Endothelial cell of hepatic sinusoid (primary cell): ENCODE measurements around the gene TRAPPC6A.

ENCODE experiments used
- in situ Hi-C: cut with HindIII; loops from 2 replicates; pipeline ENCODE4 v1.10.0; 2017; ENCODE audit warnings: low sequenced_read_pairs

TRAPPC6A gene

DNA sequence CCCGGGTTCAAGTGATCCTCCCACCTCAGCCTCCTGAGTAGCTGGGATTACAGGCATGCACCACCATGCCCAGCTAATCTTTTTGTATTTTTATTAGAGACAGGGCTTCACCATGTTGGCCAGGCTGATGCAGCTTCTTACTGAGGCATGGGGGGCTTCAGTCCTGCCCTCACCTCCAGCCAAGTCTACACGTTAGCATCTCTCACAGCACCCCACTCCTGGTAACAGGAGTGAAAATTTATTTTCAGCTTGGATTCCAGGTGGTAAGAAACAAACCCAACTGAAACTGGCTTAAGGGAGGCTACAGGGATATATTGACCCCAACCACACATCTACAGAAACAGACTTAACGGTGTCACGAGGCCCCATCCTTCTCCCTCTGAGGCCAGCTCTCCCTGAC is 27.9 kb downstream of the TRAPPC6A start:
- in situ Hi-C loops = no loop called here

DNA sequence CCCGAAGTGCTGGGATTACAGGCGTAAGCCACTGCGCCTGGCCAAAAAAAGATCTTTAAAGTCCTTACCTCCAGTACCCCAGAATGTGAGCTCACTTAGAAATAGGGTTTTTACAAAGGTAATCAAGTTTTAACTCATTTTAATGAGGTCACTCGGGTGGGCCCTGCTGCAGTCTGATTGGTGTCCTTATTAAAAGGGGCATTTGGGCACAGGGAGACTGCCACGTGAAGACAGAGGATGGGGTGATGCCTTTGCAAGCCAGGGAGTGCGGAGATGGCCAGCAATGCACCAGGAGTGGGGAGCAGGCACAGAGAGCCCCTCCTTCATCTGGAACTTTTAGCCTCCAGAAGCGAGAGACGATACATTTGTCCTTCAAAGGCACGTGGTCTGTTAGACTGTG is 28.9 kb downstream of the TRAPPC6A start:
- in situ Hi-C loops = loop anchor here (25.0 kb wide), 1 partner anchor 112 kb away; the partner anchor contains the start of gene CLASRP

DNA sequence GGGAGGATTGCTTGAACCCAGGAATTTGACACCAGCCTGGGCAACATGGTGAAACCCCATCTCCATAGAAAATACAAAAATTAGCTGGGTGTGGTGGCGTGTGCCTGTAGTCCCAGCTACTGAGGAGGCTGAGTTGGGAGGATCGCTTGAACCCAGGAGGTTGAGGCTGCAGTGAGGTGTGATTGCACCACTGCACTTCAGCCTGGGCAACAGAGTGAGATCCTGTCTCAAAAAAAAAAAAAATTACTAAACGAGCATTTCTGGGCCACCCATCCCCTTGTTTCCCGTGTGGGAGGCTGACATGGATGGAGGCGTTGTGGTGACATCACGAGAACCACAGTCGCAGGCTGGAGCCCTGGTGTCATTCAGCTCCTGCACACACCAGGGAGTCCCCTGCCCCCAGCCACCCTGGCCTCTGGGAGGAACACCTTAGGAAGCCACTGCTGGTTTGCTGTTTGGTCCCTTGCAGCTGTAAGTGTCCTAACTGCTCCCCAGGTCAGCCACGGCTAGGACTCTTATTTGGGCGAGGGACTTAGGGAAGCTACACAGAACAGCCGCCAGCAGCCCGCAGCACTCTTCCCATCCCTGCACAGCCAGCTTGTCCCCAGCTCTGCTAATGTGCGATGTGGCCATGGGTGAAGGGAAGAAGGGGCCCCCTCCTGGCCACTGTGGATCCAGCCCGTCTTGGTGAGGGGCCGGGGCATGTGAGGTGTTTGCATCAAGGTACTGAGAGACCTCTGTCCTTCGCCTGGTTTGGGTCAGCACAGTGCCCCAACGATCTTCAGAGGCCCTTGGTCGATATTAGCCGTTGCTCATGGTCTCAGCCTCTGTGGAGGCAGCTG is 30.0 kb downstream of the TRAPPC6A start:
- in situ Hi-C loops = loop anchor here (25.0 kb wide), 1 partner anchor 111 kb away; the partner anchor contains the start of gene CLASRP

DNA sequence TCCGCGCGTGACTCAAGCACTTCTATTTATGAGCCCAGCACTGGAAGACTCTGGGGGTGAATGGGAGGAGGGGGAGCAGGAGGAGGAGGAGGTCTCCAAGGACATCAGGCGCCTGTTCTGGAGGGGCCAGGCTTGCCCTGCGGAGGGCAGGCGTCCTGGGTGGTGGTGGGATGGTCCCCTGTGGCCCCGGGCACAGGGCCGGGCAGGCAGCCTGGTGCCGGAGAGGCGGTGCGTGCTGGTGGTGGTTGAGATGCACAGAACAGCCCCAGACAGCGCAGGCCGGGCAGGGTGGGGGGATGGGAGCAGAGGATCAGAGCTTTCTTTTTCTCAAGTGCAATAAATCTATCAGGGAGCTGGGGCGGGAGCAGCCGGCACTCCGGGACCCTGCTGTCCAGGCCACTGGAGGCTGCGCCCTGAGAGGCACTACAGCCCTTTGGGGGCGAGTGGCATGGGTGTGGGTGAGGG is 31.3 kb downstream of the TRAPPC6A start:
- in situ Hi-C loops = loop anchor here (25.0 kb wide), 1 partner anchor 109 kb away; the partner anchor contains the start of gene CLASRP

DNA sequence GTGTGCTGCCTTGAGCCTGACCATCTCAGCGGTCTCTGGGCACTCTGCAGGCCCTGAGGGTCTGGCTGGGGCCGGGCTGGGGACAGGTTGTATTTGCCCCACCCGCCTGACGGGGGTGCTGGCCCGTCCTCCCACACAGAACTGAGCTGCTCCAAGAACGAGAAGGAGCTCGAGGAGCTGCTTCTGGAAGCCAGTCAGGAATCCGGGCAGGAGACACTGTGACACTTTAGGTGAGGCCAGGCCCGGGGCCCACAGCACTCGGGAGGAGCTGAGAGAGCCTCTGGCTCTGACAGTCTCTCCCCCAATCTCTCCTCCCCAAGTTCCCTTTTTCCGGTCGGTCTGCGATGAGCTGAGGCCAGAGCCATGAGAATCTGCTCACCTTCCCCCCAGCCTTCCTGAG is 31.8 kb downstream of the TRAPPC6A start:
- in situ Hi-C loops = loop anchor here (25.0 kb wide), 1 partner anchor 109 kb away; the partner anchor contains the start of gene CLASRP

DNA sequence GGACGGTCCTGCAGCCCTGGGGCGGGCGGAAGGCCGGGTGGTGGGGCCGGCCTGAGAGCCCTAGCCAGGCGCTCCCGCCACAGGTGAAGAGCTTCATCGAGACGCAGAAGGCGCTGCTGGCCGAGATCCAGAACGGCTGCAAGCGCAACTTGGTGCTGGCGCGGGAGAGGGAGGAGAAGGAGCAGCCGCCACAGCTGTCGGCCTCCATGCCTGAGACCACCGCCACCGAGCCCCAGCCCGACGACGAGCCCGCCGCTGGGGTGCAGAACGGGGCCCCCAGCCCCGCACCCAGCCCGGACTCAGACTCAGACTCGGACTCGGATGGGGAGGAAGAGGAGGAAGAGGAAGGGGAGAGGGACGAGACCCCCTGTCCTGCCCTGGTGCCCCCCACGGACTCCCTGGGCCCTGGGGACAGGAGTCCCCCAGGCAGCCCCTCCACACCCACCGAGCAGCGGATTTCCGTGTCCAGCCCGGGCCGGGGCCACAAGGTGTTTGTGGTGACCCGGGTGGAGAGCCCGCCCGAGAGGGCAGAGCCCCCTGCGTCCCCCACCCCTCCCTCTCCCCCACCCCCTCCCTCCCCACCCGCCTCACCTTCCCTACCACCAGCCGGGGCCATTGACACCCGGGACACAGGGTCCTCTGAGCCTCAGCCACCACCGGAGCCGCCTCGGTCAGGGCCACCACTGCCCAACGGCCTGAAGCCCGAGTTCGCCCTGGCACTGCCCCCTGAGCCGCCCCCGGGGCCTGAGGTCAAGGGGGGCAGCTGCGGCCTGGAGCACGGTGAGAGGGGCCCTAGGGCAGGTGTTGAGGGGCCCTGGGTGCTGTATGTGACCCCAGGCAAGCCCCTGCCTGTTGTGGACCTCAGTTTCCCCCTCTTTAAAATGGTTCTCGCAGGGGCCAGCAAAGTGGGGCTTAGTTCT is 32.5 kb downstream of the TRAPPC6A start:
- in situ Hi-C loops = loop anchor here (25.0 kb wide), 1 partner anchor 108 kb away; the partner anchor contains the start of gene CLASRP

DNA sequence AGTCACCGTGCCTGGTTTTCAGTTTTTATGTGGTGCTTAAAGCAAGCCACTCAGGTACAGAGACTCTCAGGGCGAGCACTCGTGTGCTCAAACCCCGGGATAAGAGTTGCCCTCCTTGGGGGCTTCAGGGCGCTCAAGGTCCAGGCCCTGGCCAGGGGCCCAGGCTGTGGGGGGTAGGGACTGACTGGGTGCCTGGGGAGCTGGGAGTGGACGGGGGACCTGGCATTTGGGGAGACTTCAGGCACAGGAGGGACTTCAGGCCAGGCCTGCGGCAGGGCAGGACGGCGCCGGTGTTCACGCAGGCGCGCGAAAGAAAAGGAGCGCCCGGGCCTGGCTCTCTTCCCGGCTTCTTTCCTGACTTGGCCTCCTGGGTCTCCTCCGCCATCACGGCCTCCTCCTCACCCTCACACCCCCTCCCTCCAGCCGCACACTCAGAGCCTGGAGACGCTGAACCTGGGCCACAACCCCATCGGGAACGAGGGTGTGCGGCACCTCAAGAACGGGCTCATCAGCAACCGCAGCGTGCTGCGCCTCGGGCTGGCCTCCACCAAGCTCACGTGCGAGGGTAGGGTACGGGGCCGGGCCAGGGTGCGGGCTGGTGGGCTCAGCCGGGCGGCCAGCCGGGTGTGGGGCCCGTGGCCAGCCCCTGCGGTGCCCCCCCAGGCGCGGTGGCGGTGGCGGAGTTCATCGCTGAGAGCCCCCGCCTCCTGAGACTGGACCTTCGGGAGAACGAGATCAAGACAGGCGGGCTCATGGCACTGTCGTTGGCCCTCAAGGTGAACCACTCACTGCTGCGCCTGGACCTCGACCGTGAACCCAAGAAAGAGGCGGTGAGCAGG is 33.4 kb downstream of the TRAPPC6A start:
- in situ Hi-C loops = loop anchor here (25.0 kb wide), 1 partner anchor 107 kb away; the partner anchor contains the start of gene CLASRP

DNA sequence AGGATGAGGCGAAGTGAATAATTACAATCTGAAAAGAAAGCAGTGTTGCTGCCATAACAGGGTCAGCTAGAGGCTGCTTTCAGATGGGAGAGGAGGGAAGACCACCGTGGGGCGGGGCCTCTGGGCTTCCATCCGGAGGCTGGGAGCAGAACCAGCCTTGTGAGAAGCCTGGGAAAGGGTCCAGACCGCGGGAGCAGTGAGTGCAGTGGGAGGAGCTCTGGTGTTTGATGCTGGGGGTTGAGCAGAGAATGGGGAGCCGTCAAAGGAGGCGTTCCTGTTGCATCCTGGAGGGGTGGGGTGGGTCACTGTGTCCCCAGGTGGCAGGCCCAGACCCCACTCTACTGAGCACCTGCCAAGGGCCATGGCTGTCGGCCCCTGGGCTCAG is 35.3 kb downstream of the TRAPPC6A start:
- in situ Hi-C loops = loop anchor here (25.0 kb wide), 1 partner anchor 105 kb away; the partner anchor contains the start of gene CLASRP

DNA sequence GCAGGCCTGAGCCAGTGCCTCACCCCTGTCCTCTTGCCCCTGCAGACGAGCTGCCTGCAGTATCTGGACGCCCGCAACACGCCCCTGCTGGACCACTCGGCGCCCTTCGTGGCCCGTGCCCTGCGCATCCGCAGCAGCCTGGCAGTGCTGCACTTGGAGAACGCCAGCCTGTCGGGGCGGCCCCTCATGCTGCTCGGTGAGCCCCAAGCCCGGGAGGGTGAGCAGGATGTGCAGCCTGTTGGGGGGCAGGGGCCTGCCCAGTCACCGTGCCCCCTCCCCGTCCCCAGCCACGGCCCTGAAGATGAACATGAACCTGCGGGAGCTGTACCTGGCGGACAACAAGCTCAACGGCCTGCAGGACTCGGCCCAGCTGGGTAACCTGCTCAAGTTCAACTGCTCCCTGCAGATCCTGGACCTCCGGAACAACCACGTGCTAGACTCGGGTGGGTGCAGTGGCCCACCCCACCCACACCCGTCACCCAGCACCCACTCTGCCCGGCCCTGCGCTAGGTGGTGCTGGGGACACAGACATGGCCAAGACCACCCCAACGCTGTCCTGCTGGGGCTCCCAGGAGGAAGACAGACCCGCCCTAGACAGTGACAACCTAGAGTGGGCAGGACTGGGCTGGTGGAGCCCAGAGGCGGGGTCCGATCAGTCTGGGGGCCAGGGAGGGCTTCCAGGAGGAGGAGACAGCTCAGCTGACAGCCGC is 35.9 kb downstream of the TRAPPC6A start:
- in situ Hi-C loops = loop anchor here (25.0 kb wide), 1 partner anchor 105 kb away; the partner anchor contains the start of gene CLASRP

DNA sequence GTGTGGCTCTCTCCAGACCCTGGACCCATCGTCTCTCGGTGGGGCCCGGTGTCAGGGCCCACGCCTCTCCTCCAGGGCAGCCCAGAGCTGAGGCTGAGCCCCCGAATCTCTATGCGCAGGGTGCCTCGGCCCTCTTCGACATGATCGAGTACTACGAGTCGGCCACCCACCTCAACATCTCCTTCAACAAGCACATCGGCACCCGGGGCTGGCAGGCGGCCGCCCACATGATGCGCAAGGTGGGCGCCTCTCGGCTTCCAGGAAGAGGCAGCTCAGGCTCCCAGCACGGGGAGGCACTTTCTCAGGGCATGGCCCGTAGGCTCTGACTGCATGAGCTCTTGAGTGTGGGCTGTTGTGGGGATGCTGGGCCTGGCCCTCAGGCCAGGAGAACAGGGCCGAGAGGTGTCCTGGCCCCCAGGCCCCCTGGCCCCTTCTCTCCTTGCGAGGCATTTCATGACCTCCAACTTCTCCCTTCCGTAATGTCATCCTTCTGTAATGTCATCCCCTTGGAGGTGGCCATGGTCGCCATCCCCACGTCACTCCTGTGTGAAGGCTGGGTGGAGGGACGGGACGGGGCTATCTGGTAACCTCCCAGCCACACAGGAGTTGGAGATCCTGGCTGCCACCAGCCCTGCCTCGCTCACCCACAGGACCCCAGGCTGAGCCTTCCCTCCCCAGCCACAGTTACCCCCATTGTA is 36.7 kb downstream of the TRAPPC6A start:
- in situ Hi-C loops = loop anchor here (25.0 kb wide), 1 partner anchor 104 kb away; the partner anchor contains the start of gene CLASRP

DNA sequence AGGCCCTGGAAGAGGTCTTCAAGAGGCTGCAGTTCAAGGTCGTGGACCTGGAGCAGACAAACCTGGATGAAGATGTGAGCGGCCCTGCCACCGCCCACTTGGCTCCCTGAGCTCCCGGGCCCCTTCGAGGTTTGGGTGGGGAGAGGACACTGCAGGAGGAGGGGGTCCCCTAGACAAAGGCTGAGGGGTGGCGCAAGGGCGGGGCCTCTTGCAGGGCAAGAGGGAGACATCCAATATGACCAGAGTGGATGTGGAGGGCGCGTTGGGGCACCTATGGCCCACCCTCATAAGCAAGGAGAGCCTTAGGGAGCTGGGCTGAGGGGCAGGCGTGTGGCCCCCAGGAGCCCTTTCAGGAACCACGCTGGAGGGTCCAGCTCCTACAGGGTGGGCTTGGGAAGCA is 37.5 kb downstream of the TRAPPC6A start:
- in situ Hi-C loops = loop anchor here (25.0 kb wide), 1 partner anchor 103 kb away; the partner anchor contains the start of gene CLASRP

DNA sequence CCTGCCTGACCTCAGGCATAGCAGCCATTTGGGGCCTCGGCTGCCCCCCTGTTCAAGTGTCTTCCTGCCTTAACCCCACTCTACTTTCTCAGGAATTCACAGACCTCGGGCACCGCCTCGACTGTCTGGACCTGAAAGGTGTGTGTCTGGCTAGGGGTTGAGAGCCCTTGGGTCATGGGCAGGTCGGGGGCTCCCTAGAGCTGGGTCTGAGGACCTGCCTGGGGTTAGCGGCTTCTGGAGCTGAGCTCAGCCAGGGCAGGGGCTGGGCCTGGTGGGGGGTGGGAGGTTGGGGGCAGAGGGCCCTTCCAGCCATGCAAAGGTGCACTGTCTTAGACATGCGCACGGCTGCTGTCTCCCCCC is 37.9 kb downstream of the TRAPPC6A start:
- in situ Hi-C loops = loop anchor here (25.0 kb wide), 1 partner anchor 103 kb away; the partner anchor contains the start of gene CLASRP

DNA sequence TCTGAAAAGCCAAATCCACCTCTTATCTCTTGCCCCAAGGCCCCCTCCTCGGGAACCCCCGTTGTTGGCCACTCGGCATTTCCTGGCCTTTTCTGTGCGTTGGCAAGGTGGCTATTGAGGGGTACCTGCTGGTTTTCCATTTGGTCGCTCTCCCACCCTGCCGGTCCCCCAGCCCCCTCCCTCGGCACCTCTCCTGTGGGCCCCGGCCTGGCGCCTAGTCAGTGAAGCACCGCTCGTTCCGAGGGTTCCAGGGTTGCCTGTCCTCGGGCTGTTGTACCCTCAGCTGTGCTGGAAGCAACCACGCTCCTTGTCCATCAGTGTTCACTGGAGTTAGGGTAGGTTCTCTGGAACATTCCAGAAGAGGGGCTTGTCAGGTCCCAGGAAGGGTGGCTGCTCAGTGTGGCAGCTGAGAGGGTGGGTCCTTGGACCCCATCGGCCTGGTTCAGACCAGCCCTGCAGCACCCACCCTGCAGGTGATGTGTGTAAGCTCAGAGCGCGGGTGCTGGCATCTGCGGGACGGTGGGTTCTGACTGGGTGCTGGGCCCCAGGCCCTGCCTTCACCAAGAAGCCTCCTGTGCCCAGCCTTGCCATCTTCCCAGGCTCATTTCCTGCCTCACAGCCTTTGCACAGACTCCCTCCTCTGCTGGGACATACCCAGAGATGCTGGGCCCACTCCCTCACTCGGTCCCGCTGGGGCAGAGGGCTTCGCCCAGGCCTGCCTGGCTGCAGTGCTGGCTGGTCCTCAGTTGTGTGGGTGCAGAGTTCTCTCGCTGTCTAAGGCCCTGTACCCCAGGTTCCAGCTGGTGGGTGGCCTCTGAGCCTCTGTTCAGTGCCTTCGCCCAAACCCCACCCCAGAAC is 38.5 kb downstream of the TRAPPC6A start:
- in situ Hi-C loops = loop anchor here (25.0 kb wide), 1 partner anchor 102 kb away; the partner anchor contains the start of gene CLASRP

DNA sequence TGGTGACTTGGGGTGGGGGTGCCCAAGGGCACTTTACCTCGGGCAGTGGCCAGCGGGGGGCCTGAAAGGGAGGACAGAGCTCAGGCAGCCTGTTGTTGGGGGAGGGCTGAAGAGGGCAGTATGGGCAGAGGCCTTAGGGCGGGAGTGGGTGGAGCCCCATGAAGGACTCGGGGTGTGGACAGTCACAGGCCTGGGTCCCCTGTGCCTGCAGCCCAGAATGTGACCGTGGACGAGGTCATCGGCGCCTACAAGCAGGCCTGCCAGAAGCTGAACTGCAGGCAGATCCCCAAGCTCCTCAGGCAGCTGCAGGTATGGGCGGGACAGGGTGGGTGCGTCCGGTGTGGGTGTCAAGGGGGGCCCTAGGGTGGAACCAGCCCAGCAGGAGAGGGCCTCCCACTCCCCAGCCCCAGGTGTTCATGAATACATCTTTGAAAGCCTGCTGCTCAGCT is 39.7 kb downstream of the TRAPPC6A start:
- in situ Hi-C loops = loop anchor here (25.0 kb wide), 1 partner anchor 101 kb away; the partner anchor contains the start of gene CLASRP

DNA sequence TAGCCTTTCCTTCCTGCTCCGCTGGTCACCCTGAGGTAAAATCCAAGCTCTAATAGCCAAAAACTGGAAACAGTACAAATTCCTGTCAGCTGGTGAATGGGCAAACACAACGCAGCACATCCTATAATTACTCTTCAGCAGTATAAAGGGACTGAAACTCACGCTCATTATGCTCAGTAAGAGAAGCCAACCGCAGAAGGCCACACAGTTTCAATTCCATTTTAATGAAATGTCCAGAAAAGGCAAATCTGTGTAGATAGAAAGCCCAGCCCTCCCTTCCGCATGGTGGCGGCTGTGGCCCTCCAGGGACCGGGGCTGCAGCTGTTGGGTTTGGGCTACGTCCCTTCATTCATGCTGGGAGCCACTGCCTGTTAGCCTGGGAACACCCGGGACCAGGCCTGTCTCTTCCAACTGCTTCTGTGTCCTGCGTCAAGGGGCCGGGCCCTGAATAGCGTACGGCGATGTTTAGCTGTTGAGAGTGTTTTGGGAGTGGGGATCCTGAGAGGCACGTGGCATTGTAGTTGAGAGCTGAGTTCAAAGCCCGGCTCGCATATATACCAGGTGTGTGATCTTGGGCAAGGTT is 40.8 kb downstream of the TRAPPC6A start:
- in situ Hi-C loops = loop anchor here (25.0 kb wide), 1 partner anchor 100 kb away; the partner anchor contains the start of gene CLASRP

DNA sequence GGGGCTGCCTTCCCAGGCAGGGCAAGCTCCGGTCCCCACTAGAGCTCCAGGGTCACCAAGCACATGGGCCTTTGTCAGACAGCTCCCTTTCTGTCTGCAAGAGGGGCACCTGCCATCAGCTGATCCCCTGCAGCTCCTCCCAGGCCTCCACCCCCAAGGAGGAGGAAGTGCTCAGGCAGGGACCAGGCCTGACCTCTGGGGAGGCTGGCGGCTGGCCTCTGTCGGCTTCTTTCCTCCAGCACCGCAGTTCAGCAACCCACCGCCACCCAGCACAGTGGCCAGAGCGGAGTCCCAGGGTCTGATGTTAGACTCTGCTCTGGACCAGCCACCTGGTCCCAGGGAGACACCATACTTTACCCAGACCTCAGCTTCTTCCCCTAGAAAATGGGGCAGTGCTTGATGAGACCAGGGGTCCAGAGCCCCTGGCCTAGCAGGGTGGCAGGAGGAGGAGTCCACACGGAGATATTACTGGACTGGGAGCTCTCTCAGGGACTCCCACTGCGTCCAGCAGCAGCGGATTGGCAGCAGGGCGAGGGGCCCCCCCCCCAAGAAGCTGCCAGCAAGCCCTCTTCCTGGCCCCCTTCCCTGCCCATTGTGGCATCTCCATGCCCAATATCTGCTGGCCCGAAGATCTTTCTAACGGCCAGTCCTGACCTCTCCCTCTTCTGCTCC is 41.4 kb downstream of the TRAPPC6A start:
- in situ Hi-C loops = loop anchor here (25.0 kb wide), 1 partner anchor 99 kb away; the partner anchor contains the start of gene CLASRP
